Activated CD8-positive, alpha-beta T cell treated with anti-CD3 and anti-CD28 coated beads, Interleukin-2, amount 10 ng/mL, durations not matched to agents 7 days and 5 days (primary cell): ENCODE measurements around the gene MAP7D1. TPM values are rescaled to one million over a fixed set of nuclear protein-coding genes. Genes with fewer than 3 reads are reported as not detected.
"Not testable (repeated sequence)": the region's sequence is repeated elsewhere in the genome, so short reads cannot be mapped to it uniquely, and the experiment has no call there.

Source experiments
- ATAC-seq: fragments of 150-1000 bp; cut with Tn5 transposase; one replicate; pipeline ENCODE4 v1.10.0; 2021; ENCODE audit warnings: moderate library complexity
- CTCF ChIA-PET: fragments of 350-600 bp; sonication (Branson Sonifier 250); formaldehyde crosslinking; loops from one replicate; lab custom pipeline; 2021; ENCODE audit warnings: antibody characterized with exemption; lab: Charles Lee
- POLR2A ChIA-PET: fragments of 350-600 bp; sonication (Branson Sonifier 250); formaldehyde crosslinking; loops from one replicate; lab custom pipeline; 2021; ENCODE audit warnings: antibody characterized with exemption; lab: Charles Lee
- DNase-seq: peaks from one replicate; pipeline ENCODE4 v3.0.0-alpha.2; 2020
- H3K27ac Mint-ChIP-seq: one replicate; pipeline ENCODE4 v1.8.0; 2021; ENCODE audit warnings: mild to moderate bottlenecking, mixed read lengths
- H3K27me3 Mint-ChIP-seq: one replicate; pipeline ENCODE4 v1.8.0; 2021; ENCODE audit warnings: low read depth, mixed read lengths
- H3K36me3 Mint-ChIP-seq: one replicate; pipeline ENCODE4 v1.8.0; 2021; ENCODE audit warnings: low read depth, mixed read lengths
- H3K4me1 Mint-ChIP-seq: one replicate; pipeline ENCODE4 v1.8.0; 2021; ENCODE audit warnings: low read depth, mixed read lengths
- H3K4me3 Mint-ChIP-seq: one replicate; pipeline ENCODE4 v1.8.0; 2021; ENCODE audit warnings: mild to moderate bottlenecking, mixed read lengths
- H3K9me3 Mint-ChIP-seq: one replicate; pipeline ENCODE4 v1.8.0; 2022; ENCODE audit warnings: mixed read lengths; ENCODE audit not compliant: insufficient read depth
- total RNA-seq, 2 experiments: library from RNA; stranded (reverse); gene quantifications; one replicate each; pipeline ENCODE4 v1.2.3, GENCODE V29; 2021

MAP7D1 gene
- total RNA-seq, 2 experiments from 2014 or later: 235 to 245 TPM

DNA sequence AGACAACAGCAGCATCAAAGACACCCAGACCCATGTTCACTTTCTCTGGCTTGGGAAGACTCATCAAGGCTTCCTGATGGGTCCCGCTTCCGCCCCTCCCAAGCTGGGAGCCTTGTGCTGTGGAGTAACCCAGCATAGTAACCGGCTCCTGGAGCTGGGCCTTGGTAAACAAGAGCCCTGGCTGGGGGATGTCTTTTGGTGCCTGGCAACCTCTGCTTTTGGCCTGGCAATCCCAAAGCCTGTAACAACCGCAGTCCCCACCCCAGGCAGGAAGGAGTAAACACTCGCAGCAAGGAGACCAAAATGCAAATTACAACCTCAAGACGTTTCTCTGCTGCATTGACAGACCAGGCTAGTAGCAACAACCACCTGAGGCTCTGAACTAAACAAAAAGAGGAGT, 51.4 kb downstream of the MAP7D1 start:
- Mint-ChIP-seq H3K36me3 (no peaks in the 10 kb centered on the region), H3K4me3 (no peak overlapping the region), H3K27ac (no peak overlapping the region), H3K27me3 (no peaks in the 10 kb centered on the region), H3K9me3 (no peaks in the 10 kb centered on the region), H3K4me1 (peaks cover 7% of the 10 kb centered on the region)
- ChIA-PET POLR2A (interaction anchor here (0.9 kb wide), 1 partner anchor 15 kb away, joined by 3 read pairs; no protein-coding TSS in a partner anchor), CTCF (interaction anchor here (1.3 kb wide), 1 partner anchor 58 kb away, joined by 5 read pairs; the partner anchor contains the start of gene TRAPPC3)
- DNase-seq (no peak), ATAC-seq (no peak)

DNA sequence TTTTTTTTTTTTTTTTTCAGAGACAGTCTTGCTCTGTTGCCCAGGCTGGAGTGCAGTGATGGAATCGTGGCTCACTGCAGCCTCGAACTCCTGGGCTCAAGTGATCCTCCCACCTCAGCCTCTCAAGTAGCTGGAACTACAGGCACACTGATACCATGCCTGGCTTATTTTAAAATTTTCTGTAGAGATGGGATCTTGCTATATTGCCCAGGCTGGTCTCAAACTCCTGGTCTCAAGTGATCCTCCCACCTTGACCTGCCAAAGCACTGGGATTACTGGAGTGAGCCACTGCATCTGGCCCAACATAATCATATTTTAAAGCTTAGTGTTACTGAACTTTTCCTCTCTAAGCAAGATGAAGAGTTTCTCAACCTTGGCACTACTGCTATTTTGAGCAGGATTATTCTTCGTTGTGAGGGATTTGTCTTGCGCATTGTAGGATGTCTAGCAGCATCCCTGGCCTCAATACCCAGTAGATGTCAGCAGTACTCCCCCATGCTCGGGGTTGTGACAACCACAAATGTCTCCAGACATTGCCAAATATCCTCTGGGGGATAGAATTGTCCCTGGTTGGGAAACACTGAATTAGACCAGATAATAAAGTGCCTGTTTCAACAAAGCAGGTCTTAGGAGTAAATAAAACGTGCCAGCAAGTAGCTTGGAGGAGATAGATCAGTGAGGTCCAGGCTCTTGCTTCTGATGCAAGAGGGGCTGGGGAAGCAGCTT, 53.2 kb downstream of the MAP7D1 start:
- CTCF ChIA-PET: no interaction called here
- H3K4me1 Mint-ChIP-seq: peaks cover 15% of the 10 kb centered on the region
- POLR2A ChIA-PET: interaction anchor here (0.6 to 1.9 kb wide), 2 partner anchors 15 to 66 kb away, joined by 4 to 6 read pairs; partner anchors contain the start of gene THRAP3

DNA sequence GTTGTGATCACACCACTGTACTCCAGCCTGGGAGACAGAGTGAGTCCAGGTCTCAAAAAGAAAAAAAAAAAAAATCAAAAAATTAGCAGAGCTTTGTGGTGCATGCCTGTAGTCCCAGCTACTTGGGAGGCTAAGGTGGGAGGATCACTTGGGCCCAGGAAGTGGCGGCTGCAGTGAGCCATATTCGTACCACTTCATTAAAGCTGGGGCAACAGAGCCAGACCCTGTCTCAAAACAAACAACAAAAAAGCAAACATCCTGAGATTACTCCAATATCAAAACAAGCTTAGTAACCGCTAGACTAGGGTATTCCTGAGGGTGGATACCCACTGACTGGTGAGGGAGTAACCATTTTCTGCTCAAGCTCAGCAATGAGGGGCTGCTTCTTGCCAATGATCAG, 55.3 kb downstream of the MAP7D1 start:
- H3K27ac Mint-ChIP-seq: no peak overlapping the region
- ATAC-seq (no peak), DNase-seq (no peak)
- peaks cover 15% of the 10 kb centered on the region for H3K4me1 Mint-ChIP-seq
- POLR2A ChIA-PET: interaction anchor here (1.4 kb wide), 1 partner anchor 12 kb away, joined by 5 read pairs; the partner anchor contains the start of gene THRAP3
- no peak overlapping the region for H3K4me3 Mint-ChIP-seq
- no peaks in the 10 kb centered on the region for H3K36me3 Mint-ChIP-seq
- H3K9me3 Mint-ChIP-seq: no peaks in the 10 kb centered on the region
- CTCF ChIA-PET: interaction anchor here (0.9 to 1.7 kb wide), 3 partner anchors 23 to 126 kb away, joined by 3 to 8 read pairs (median 4); no protein-coding TSS in a partner anchor
- no peaks in the 10 kb centered on the region for H3K27me3 Mint-ChIP-seq

More for the DNA sequence above, 53.2 kb downstream of the MAP7D1 start:
- H3K27me3 Mint-ChIP-seq: no peaks in the 10 kb centered on the region
- no peaks in the 10 kb centered on the region for H3K36me3 Mint-ChIP-seq
- no peak for DNase-seq
- no peak overlapping the region for H3K27ac Mint-ChIP-seq
- H3K9me3 Mint-ChIP-seq: no peaks in the 10 kb centered on the region
- no peak for ATAC-seq
- no peak overlapping the region for H3K4me3 Mint-ChIP-seq

DNA sequence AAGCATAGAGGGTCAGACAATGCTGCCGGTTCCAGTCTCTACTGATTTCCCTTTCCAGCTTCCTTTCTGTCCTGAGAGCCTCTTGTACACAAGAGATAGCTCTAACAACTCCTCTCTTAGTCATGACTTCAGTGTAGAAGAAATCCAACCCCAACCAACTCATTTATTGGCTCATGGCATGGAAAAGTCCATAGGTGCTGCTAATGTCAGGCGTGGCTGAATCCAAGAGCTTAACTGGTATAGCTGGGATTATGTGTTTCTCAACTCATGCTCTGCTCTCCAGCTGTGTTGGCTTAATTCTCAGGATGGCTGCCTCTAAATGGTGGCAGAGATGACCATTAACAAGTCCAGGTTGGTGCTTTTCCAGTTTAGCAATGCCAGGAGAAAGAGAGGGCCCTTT, 55.9 kb downstream of the MAP7D1 start:
- Mint-ChIP-seq H3K27me3 (no peaks in the 10 kb centered on the region), H3K4me3 (no peak overlapping the region), H3K27ac (no peak overlapping the region), H3K4me1 (peaks cover 11% of the 10 kb centered on the region), H3K36me3 (no peaks in the 10 kb centered on the region), H3K9me3 (no peaks in the 10 kb centered on the region)
- ChIA-PET POLR2A (interaction anchor here (1.4 kb wide), 1 partner anchor 12 kb away, joined by 5 read pairs; the partner anchor contains the start of gene THRAP3), CTCF (interaction anchor here (0.9 to 1.7 kb wide), 3 partner anchors 24 to 126 kb away, joined by 3 to 8 read pairs (median 4); no protein-coding TSS in a partner anchor)
- DNase-seq (no peak), ATAC-seq (no peak)

DNA sequence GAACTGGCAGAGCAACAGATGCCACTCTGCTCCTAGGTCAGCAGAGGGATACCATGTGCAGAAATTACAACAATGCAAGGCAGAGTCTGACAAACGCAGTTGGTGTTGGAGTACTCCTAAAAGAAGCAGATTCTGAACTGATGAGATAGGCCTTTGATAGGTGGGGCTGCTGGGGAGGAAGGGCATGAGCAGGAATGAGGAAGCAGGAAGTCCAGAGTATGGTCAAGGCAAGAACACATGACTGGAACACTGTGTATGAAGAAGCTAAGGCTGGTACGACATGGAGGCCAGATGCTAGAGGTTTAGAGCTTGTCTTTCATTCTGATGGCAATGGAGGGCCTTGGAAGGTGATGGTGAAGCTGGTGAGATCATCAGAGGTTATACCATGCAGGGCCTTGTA, 56.8 kb downstream of the MAP7D1 start:
- ChIA-PET CTCF (no interaction called here), POLR2A (interaction anchor here (1.4 kb wide), 1 partner anchor 11 kb away, joined by 5 read pairs; the partner anchor contains the start of gene THRAP3)
- no peak for ATAC-seq
- peaks cover 8% of the 10 kb centered on the region for H3K4me1 Mint-ChIP-seq
- no peaks in the 10 kb centered on the region for H3K36me3 Mint-ChIP-seq
- no peak overlapping the region for H3K4me3 Mint-ChIP-seq
- DNase-seq: no peak
- H3K27me3 Mint-ChIP-seq: no peaks in the 10 kb centered on the region
- no peaks in the 10 kb centered on the region for H3K9me3 Mint-ChIP-seq
- no peak overlapping the region for H3K27ac Mint-ChIP-seq

DNA sequence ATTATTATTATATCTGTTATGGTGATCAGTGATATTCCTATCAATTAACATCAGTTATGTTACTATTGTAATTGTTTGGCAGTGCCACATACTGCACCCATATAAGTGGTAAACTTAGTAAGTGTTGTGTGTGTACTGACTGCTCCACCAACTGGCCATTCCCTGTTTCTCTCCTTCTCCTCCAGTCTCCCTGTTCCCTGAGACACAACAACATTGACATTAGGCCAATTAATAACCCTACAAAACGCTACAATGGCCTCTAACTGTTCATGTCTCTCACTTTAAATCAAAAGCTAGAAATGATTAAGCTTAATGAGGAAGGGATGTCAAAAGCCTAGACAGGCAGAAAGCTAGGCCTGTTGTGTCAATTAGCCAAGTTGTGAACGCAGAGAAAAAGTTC, 61.7 kb downstream of the MAP7D1 start:
- ChIA-PET POLR2A (no interaction called here), CTCF (interaction anchor here (0.7 kb wide), 1 partner anchor 56 kb away, joined by 3 read pairs; no protein-coding TSS in a partner anchor)
- Mint-ChIP-seq H3K27me3 (no peaks in the 10 kb centered on the region), H3K36me3 (no peaks in the 10 kb centered on the region), H3K4me3 (no peak overlapping the region), H3K27ac (no peak overlapping the region), H3K4me1 (peaks cover 8% of the 10 kb centered on the region), H3K9me3 (no peaks in the 10 kb centered on the region)
- DNase-seq (no peak), ATAC-seq (no peak)

DNA sequence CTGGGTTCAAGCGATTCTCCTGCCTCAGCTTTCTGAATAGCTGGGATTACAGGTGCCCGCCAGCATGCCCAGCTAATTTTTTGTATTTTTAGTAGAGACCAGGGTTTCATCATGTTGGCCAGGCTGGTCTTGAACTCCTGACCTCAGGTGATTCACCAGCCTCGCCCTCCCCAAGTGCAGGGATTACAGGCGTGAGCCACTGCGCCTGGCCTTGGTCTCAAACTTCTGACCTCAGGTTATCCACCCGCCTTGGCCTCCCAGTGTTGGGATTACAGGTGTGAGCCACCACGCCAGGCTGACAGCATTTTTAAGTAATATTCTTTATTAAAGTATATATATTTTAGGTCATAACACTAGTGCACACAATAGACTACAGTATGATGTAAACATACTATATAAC, 65.9 kb downstream of the MAP7D1 start:
- DNase-seq, H3K4me3 Mint-ChIP-seq, H3K9me3 Mint-ChIP-seq, H3K27me3 Mint-ChIP-seq, CTCF ChIA-PET, ATAC-seq, H3K27ac Mint-ChIP-seq: not testable (repeated sequence)
- H3K36me3 Mint-ChIP-seq: peaks cover 17% of the 10 kb centered on the region
- H3K4me1 Mint-ChIP-seq: peaks cover 28% of the 10 kb centered on the region
- POLR2A ChIA-PET: interaction anchor here (0.8 kb wide), 1 partner anchor 71 kb away, joined by 7 read pairs; no protein-coding TSS in a partner anchor

DNA sequence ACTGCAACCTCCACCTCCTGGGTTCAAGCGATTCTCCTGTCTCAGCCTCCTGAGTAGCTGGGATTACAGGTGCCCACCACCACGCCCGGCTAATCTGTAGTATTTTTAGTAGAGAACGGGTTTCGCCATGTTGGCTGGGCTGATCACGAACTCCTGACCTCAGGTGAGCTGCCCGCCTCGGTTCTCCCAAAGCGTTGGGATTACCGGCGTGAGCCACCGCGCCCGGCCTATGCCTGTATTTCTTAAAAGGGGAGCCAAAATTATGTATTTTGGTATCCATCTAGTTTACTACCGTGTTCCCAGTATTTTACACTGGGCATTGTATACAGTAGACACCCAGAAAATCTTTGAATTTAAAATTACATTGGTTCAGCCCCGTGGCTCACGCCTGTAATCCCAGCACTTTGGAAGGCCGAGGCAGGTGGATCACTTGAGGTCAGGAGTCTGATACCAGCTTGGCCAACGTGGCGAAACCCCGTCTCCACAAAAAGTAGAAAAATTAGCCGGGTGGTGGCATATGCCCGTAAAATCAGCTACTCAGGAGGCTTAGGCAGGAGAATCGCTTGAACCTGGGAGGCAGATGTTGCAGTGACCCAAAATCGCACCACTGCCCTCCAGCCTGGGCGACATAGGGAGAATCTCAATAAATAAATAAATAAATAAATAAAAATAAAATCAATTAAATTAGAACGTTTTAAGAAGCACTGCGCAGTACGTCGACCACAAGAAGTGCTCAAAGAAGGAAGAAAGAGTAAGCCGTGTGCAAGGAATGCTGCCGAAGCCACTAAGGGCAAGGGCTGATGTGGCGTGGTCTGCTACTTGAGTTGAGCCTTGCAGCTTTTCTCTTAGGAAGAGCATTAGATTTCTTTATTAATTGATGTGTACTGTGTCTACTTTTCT, 66.8 kb downstream of the MAP7D1 start:
- ChIA-PET CTCF (interaction anchor here (0.6 to 4.9 kb wide), 9 partner anchors 14 to 1263 kb away, joined by 3 to 52 read pairs (median 4); partner anchors contain the start of gene TRAPPC3), POLR2A (interaction anchor here (0.6 to 3.4 kb wide), 13 partner anchors 11 to 454 kb away, joined by 3 to 50 read pairs (median 5); partner anchors contain the start of genes MAP7D1 and TRAPPC3)
- H3K4me1 Mint-ChIP-seq: peaks cover 32% of the 10 kb centered on the region
- ATAC-seq (no peak), DNase-seq (no peak)
- peaks cover 23% of the 10 kb centered on the region for H3K36me3 Mint-ChIP-seq
- H3K27ac Mint-ChIP-seq: peak overlapping the region; percentile 100
- H3K27me3 Mint-ChIP-seq: no peaks in the 10 kb centered on the region
- peak overlapping the region; percentile 97 for H3K4me3 Mint-ChIP-seq
- H3K9me3 Mint-ChIP-seq: no peaks in the 10 kb centered on the region

DNA sequence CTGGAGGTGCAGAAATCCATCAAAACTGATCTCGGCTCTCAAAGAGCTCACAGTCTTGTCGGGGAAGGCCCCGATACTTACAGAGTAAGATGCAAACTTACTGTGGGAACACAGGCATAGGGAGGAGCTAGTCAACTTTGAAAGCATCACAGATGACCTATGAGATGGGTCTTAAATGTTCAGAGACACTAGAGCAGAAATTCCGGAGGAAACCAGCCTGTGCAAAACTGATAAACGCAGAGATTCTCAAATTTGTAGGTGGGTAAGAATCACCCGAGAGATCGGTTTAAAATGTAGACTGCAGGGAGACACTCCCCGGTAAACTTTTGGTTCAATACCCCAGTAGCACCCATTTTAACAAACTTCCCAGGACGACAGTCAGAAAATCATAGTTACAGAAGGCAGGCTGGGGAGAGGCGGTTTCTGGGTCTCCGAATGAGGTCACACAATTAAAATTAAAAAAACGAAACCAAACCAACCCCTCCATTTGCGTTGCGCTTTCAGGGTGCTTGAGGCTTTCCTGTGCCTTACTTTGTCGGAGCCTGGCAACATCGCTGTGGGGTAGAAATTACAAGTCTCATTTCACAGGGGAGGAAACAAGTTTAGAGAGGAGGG, 67.5 kb downstream of the MAP7D1 start:
- POLR2A ChIA-PET: interaction anchor here (0.5 to 3.4 kb wide), 23 partner anchors 10 to 455 kb away, joined by 3 to 50 read pairs (median 5); partner anchors contain the start of genes LSM10, MAP7D1, SH3D21 and TRAPPC3
- H3K27me3 Mint-ChIP-seq: no peaks in the 10 kb centered on the region
- CTCF ChIA-PET: interaction anchor here (0.6 to 4.9 kb wide), 13 partner anchors 13 to 1262 kb away, joined by 3 to 52 read pairs (median 4); partner anchors contain the start of gene TRAPPC3

DNA sequence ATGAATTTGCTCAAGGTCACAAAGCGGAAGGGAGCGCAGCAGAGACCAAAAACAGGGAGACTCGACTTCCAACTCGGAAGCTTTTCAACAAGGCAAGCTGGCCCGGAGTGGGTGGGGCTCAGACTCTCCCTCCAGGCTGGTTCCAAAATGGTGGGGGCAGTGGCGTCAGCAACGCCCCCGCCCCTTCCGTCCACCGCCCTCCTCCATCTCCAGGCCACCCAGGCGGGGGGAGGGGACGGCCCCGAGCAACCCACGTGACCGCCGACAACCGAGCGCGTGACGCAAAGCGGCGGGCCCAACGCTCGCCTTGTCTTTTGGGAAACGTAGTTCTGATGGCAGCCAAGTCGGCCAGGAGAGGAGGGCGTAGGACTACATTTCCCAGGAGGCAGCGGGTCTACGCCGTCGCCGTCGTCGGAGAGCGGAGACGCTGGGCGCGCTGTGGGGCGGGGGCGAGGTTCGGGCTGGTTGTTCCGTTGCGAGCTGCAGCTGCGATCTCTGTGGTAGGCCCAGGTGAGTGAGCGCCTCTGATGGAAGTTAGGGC, 68.1 kb downstream of the MAP7D1 start, which contains the start of gene THRAP3:
TSS of gene THRAP3 (plus strand) at position 448 of the 541 bp plus-strand sequence. CDS start 58,121 bp downstream, outside the sequence.
- Mint-ChIP-seq H3K9me3 (no peaks in the 10 kb centered on the region), H3K27me3 (no peaks in the 10 kb centered on the region), H3K36me3 (peaks cover 23% of the 10 kb centered on the region), H3K4me1 (peaks cover 32% of the 10 kb centered on the region), H3K27ac (peak within 1 kb of the TSS; percentile 100), H3K4me3 (peak within 1 kb of the TSS; percentile 97)
- DNase-seq (peak; percentile 100), ATAC-seq (peak; percentile 93)
- ChIA-PET POLR2A (interaction anchor here (0.5 to 3.4 kb wide), 23 partner anchors 10 to 455 kb away, joined by 3 to 50 read pairs (median 4); partner anchors contain the start of genes CLSPN, EVA1B, LSM10 and MAP7D1), CTCF (interaction anchor here (0.9 to 4.9 kb wide), 14 partner anchors 13 to 196 kb away, joined by 3 to 52 read pairs (median 4); partner anchors contain the start of gene TRAPPC3)

More for the DNA sequence above, 67.5 kb downstream of the MAP7D1 start:
- DNase-seq (peak; percentile 61), ATAC-seq (peak; percentile 31)
- peak overlapping the region; percentile 97 for H3K4me3 Mint-ChIP-seq
- H3K4me1 Mint-ChIP-seq: peaks cover 32% of the 10 kb centered on the region
- no peaks in the 10 kb centered on the region for H3K9me3 Mint-ChIP-seq
- peaks cover 23% of the 10 kb centered on the region for H3K36me3 Mint-ChIP-seq
- H3K27ac Mint-ChIP-seq: peak overlapping the region; percentile 100
